SU-DHL-6 (cell line): ENCODE measurements around the gene SLC39A5.
"Not testable (repeated sequence)": the region's sequence is repeated elsewhere in the genome, so short reads cannot be mapped to it uniquely, and the experiment has no call there.

Experiments used
- H2AFZ ChIP-seq: fragments of 200-600 bp; sonication (generic); 2 replicates; pipeline ENCODE4 v1.6.1; 2014; ENCODE audit warnings: low read depth, mild to moderate bottlenecking, moderate library complexity, mixed read lengths, antibody characterized with exemption, low read length; ENCODE audit not compliant: severe bottlenecking
- H3F3A ChIP-seq: fragments of 200-600 bp; shearing (Covaris generic); 2 replicates; pipeline ENCODE4 v1.6.0; 2016; ENCODE audit warnings: antibody characterized with exemption, mild to moderate bottlenecking; ENCODE audit not compliant: insufficient read depth
- H3K27ac ChIP-seq: fragments of 200-600 bp; sonication (generic); 2 replicates; pipeline ENCODE4 v1.5.1; 2016; ENCODE audit warnings: low read depth, mild to moderate bottlenecking, low read length, moderate library complexity, mixed read lengths
- H3K27me3 ChIP-seq: fragments of 200-600 bp; sonication (generic), shearing (Covaris generic); 2 replicates; pipeline ENCODE4 v1.6.0; 2014; ENCODE audit warnings: mild to moderate bottlenecking, low read length
- H3K36me3 ChIP-seq: fragments of 200-600 bp; sonication (generic); 2 replicates; pipeline ENCODE4 v1.6.1; 2014; ENCODE audit warnings: mild to moderate bottlenecking, low read length, mixed read lengths
- H3K4me2 ChIP-seq: fragments of 300-600, 200-600 bp; shearing (Covaris generic), sonication (generic); 2 replicates; pipeline ENCODE4 v1.6.0; 2014; ENCODE audit warnings: low read length, low read depth, mild to moderate bottlenecking; ENCODE audit not compliant: poor library complexity, severe bottlenecking
- H3K4me3 ChIP-seq: fragments of 200-600 bp; sonication (generic); 2 replicates; pipeline ENCODE4 v1.5.1; 2014; ENCODE audit warnings: antibody characterized with exemption, low read length, mild to moderate bottlenecking, mixed read lengths; ENCODE audit not compliant: insufficient read depth, poor library complexity, severe bottlenecking
- H3K79me2 ChIP-seq: fragments of 200-600 bp; sonication (generic); 2 replicates; pipeline ENCODE4 v1.6.1; 2014; ENCODE audit warnings: mild to moderate bottlenecking, low read length, moderate library complexity; ENCODE audit not compliant: insufficient read depth
- H3K9ac ChIP-seq: fragments of 200-600 bp; sonication (generic); 2 replicates; pipeline ENCODE4 v1.7.0; 2014; ENCODE audit warnings: mild to moderate bottlenecking, low read length
- H3K9me2 ChIP-seq: fragments of 200-600 bp; sonication (generic); replicated peaks from 2 replicates; pipeline ENCODE4 v1.6.1; 2014; ENCODE audit warnings: low read length; ENCODE audit not compliant: insufficient read depth
- H3K9me3 ChIP-seq: fragments of 200-600 bp; sonication (generic); 2 replicates; pipeline ENCODE4 v1.6.1; 2014; ENCODE audit warnings: low read length, mixed read lengths; ENCODE audit not compliant: insufficient read depth
- H4K20me1 ChIP-seq: fragments of 200-600 bp; sonication (generic); 2 replicates; pipeline ENCODE4 v1.6.1; 2014; ENCODE audit warnings: low read depth, mild to moderate bottlenecking, antibody characterized with exemption, low read length, moderate library complexity, mixed read lengths
- CTCF ChIP-seq: fragments of 200-600 bp; sonication (generic); IDR thresholded peaks from one replicate; pipeline ENCODE4 v1.5.1; 2017; ENCODE audit warnings: antibody characterized with exemption, mild to moderate bottlenecking, low read length, moderate library complexity; ENCODE audit not compliant: insufficient read depth, poor library complexity, severe bottlenecking
- EZH2phosphoT487 ChIP-seq: fragments of 200-600 bp; sonication (generic), shearing (Covaris generic); conservative IDR thresholded peaks from 2 replicates; pipeline ENCODE4 v1.6.1; 2018; ENCODE audit warnings: mild to moderate bottlenecking, antibody characterized with exemption, low read length, moderate library complexity, mixed read lengths

Gene SLC39A5

DNA sequence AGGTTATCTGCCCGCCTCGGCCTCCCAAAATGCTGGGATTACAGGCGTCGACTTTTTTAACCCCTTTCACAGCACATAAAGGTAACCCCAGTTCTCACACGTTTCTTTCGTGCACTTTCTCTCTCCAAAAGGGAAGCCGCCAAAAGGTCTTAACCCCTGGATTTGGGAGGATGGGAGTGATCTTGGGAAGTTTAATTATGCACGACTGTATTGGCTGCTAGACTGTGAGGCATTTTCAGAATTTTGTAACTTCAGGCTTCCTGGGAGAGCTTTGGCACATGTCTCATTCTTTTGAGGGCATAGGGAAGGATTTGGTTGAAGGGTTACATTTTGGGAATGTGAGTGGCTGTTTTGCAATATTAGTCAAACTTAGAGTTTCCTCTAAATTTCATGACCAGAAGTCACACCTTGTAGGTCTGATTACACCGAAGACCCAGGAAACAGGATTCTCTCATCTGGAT is 39.1 kb upstream of the SLC39A5 start:
- Histone ChIP-seq H3K9ac (peak overlapping the region; percentile 92), H3K9me3 (no peaks in the 10 kb centered on the region), H3K27me3 (no peaks in the 10 kb centered on the region), H3K4me3 (no peak overlapping the region), H2AFZ (peak overlapping the region; percentile 92), H3K27ac (no peak overlapping the region), H3K4me2 (peak overlapping the region; percentile 81), H3K79me2 (peaks cover 25% of the 10 kb centered on the region), H3F3A (peaks cover 23% of the 10 kb centered on the region), H4K20me1 (no peaks in the 10 kb centered on the region), H3K9me2 (no peaks in the 10 kb centered on the region), H3K36me3 (no peaks in the 10 kb centered on the region; the same call in 1 of the 2 replicates)
- TF ChIP-seq CTCF (no peak), EZH2phosphoT487 (no peak)

DNA sequence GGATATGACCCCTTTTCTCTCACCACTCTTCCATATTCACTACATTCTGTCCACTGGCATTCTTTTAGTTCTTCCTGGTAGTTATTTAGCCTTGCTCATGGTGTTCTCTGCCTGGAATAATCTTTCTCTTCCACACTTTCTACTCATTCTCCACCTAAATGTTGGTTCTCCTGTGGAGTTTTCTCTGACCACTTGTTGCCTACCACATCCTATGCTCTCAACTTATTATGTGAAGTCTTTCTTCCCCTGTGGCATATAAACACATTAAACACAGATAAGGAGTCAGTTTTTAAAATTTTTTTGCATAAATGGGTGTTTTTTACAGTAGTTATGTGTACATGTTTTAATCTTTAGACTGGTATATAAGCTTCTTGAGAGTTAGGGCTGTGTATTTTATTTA is 37.3 kb upstream of the SLC39A5 start:
- Histone ChIP-seq H3K9me3 (no peaks in the 10 kb centered on the region), H3K4me2 (no peak overlapping the region), H4K20me1 (no peaks in the 10 kb centered on the region), H3K4me3 (no peak overlapping the region), H3K36me3 (no peaks in the 10 kb centered on the region), H3F3A (peaks cover 19% of the 10 kb centered on the region), H3K27me3 (no peaks in the 10 kb centered on the region), H3K9ac (no peak overlapping the region), H3K27ac (no peak overlapping the region), H3K79me2 (peaks cover 14% of the 10 kb centered on the region), H3K9me2 (no peaks in the 10 kb centered on the region), H2AFZ (peak overlapping the region; percentile 67)
- TF ChIP-seq EZH2phosphoT487 (no peak), CTCF (no peak)

DNA sequence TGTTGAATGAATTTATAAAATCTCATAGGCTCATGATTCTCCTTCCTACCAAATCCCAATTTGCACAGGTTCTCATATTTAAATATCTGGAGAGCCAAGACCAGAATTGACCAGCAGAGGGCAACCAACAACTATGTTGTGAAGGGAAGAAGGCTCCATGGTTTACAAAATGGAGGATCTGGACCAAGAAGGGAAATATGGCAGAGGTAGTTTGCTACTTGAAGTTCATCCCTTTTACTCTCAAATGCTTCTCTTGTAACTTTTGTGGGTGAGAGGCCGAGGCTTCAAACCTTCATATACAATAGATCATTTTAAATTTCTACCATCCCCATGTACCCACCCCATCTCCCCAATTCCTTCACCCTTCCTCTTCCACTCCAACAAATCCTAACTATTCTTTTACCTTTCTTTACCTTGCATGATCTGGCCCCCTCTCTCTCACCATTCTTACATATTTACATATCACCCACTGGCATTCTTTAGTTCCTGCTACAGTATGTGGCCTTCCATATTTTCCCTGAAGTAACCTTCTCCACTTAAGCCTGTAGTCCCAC is 36.7 kb upstream of the SLC39A5 start:
- H3K9me3 ChIP-seq: no peaks in the 10 kb centered on the region
- no peak overlapping the region for H3K27ac ChIP-seq
- H3K4me2 ChIP-seq: no peak overlapping the region
- H3K9me2 ChIP-seq: no peaks in the 10 kb centered on the region
- peaks cover 18% of the 10 kb centered on the region for H3F3A ChIP-seq
- no peaks in the 10 kb centered on the region for H3K36me3 ChIP-seq
- H3K9ac ChIP-seq: no peak overlapping the region
- H4K20me1 ChIP-seq: no peaks in the 10 kb centered on the region
- TF ChIP-seq EZH2phosphoT487 (no peak), CTCF (peak; percentile 92)
- H3K27me3 ChIP-seq: no peaks in the 10 kb centered on the region
- H2AFZ ChIP-seq: no peak overlapping the region
- no peak overlapping the region for H3K4me3 ChIP-seq
- H3K79me2 ChIP-seq: peaks cover 9% of the 10 kb centered on the region

- not testable (repeated sequence) for H3K9me3 ChIP-seq, H3K79me2 ChIP-seq, H2AFZ ChIP-seq, H3K9ac ChIP-seq, H3K4me3 ChIP-seq, H3K36me3 ChIP-seq, H3K4me2 ChIP-seq, H3K27ac ChIP-seq, H3K9me2 ChIP-seq, H4K20me1 ChIP-seq, H3K27me3 ChIP-seq
- peaks cover 10% of the 10 kb centered on the region; the same call in 1 of the 2 replicates for H3F3A ChIP-seq
These were observed 32.9 kb upstream of the SLC39A5 start for GRCh38 chr12:56196818-56197550.
